ENCODE results near the gene TLCD5.

Gene TLCD5

DNA sequence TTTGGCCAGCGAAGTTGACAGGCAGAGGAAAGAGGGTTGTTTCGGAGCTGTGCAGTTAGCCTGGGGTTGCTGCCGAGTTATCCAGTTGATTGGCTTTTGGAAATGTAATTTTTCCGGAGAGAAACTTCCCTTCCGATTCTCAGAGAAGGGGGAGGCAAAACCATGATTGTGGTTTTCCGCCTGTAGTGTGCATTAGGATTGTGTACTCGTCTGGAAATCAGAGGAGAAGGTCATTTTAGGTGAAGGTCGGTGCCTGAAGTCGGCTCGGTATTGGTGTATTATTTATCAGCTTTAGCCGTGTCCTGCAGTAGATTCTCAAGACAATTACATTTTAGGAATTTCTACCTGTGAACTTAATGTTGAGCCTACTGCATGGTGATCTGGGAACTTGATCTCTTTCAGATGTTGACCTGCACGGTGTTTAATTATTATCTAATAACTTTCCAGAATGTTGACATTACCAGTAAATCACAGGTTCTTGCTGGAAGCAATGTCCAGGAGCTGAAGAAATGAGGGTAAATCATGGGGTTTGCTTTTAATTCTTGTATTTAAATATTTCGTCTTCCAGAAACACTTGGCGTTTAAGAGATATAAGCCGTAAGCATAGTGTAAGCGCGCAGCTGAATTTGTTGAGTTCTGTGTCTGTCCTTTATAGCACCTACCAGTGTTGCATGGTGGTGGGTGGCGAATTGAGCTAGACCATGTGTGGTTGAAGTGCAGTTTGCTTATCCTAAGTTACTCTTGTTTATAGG, 12.4 kb downstream of the TLCD5 start:
- Histone ChIP-seq H3K27me3 (ENCODE audit: insufficient read depth, low read length) (no peaks in the 10 kb centered on the region), H3K4me2 (ENCODE audit: low read length) (peak overlapping the region; percentile 97), H3K36me3 (ENCODE audit: control insufficient read depth in 1 of 2, insufficient read depth in 2 of 2, low read length in 2 of 2) (no peaks in the 10 kb centered on the region), H3K23ac (ENCODE audit: low read length) (no peak overlapping the region), H2AFZ (ENCODE audit: insufficient read depth, low read length, poor library complexity) (no peak overlapping the region), H3K9ac (ENCODE audit: low read length) (peak overlapping the region; percentile 98), H2BK5ac (ENCODE audit: low read depth, low read length, poor library complexity) (peak overlapping the region; percentile 28), H3K79me2 (ENCODE audit: control insufficient read depth, insufficient read depth, low read length, poor library complexity) (peaks cover 14% of the 10 kb centered on the region), H2AK5ac (ENCODE audit: low read length) (no peak overlapping the region), H3K9me3 (ENCODE audit: insufficient read depth, low read depth, low read length) (no peaks in the 10 kb centered on the region), H2BK120ac (ENCODE audit: insufficient read depth, low read length, poor library complexity) (no peak overlapping the region), H3K79me1 (ENCODE audit: low read length) (peaks cover 15% of the 10 kb centered on the region), H4K8ac (ENCODE audit: low read depth, low read length) (no peak overlapping the region), H3K4me3 (ENCODE audit: low read depth, low read length) (peak overlapping the region; percentile 87), H3K18ac (ENCODE audit: low read length) (no peak overlapping the region), H3K4me1 (ENCODE audit: control insufficient read depth in 1 of 2, insufficient read depth in 2 of 2, low read length in 2 of 2) (peaks cover 0 to 2% of the 10 kb centered on the region in 2 experiments), H3K4ac (ENCODE audit: low read depth, low read length) (peak overlapping the region; percentile 81), H4K12ac (ENCODE audit: low read depth, low read length) (no peak overlapping the region), H3K14ac (ENCODE audit: low read length) (peak overlapping the region; percentile 97), H3K27ac (ENCODE audit: low read depth, low read length) (peak overlapping the region; percentile 98), H2BK12ac (ENCODE audit: low read length) (no peak overlapping the region), H4K91ac (ENCODE audit: low read depth, low read length) (peak overlapping the region; percentile 98)
- peak in 1 of 2 donors; percentile 10 for DNase-seq
- WGBS (ENCODE audit: extremely low coverage, insufficient coverage, insufficient read length): no CpG with 5 or more reads among the region's 18 CpGs

DNA sequence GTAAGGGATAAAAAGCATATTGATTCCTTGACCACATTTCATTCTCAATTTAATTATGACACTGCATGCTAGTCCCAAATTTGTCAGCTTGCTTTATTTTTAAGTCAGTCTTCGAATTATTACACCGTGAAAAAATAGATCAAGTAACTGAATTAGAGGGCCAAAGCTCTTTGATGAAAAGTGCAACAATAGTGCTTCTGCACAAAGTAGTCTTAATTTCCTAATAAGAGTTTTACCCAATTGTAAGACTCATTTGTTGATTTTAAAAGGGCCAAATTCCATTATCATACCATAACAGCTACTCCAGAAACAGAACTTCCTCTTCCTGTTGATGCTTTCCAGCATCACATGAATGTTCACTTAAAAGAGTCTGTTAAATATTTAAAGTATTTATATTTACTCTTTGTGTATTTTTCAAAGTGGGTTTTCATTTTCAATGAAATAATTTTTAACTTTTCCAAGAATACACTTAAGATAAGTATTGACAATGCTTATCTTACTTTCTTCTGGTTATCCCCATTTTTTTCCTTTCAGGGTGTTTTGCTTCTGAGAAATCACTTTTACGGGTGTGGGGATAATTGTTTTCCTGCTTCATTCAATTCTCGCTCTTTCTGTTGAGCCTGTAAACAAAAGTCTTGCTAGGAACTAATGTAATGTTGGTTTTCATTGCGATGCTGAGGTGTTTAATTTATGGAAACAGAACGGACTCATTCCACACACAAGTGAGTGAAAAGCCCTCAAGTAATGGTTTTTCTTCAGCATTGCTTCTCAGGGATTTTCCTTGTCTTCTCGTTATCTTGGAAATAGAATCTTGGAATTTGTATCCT, 13.2 kb downstream of the TLCD5 start:
- Histone ChIP-seq H3K9me3 (ENCODE audit: insufficient read depth, low read depth, low read length) (no peaks in the 10 kb centered on the region), H3K27me3 (ENCODE audit: insufficient read depth, low read length) (no peaks in the 10 kb centered on the region), H3K18ac (ENCODE audit: low read length) (no peak overlapping the region), H3K79me2 (ENCODE audit: control insufficient read depth, insufficient read depth, low read length, poor library complexity) (peaks cover 14% of the 10 kb centered on the region), H2BK5ac (ENCODE audit: low read depth, low read length, poor library complexity) (no peak overlapping the region), H3K9ac (ENCODE audit: low read length) (no peak overlapping the region), H2BK120ac (ENCODE audit: insufficient read depth, low read length, poor library complexity) (no peak overlapping the region), H3K27ac (ENCODE audit: low read depth, low read length) (no peak overlapping the region), H4K12ac (ENCODE audit: low read depth, low read length) (no peak overlapping the region), H3K36me3 (ENCODE audit: control insufficient read depth in 1 of 2, insufficient read depth in 2 of 2, low read length in 2 of 2) (no peaks in the 10 kb centered on the region), H3K4me3 (ENCODE audit: low read depth, low read length) (no peak overlapping the region), H2AFZ (ENCODE audit: insufficient read depth, low read length, poor library complexity) (no peak overlapping the region), H3K79me1 (ENCODE audit: low read length) (peaks cover 15% of the 10 kb centered on the region), H4K8ac (ENCODE audit: low read depth, low read length) (no peak overlapping the region), H3K23ac (ENCODE audit: low read length) (no peak overlapping the region), H3K4ac (ENCODE audit: low read depth, low read length) (no peak overlapping the region), H3K14ac (ENCODE audit: low read length) (no peak overlapping the region), H2BK12ac (ENCODE audit: low read length) (no peak overlapping the region), H2AK5ac (ENCODE audit: low read length) (no peak overlapping the region), H4K91ac (ENCODE audit: low read depth, low read length) (no peak overlapping the region), H3K4me2 (ENCODE audit: low read length) (peak overlapping the region; percentile 97), H3K4me1 (ENCODE audit: control insufficient read depth in 1 of 2, insufficient read depth in 2 of 2, low read length in 2 of 2) (peaks cover 0 to 2% of the 10 kb centered on the region in 2 experiments)
- DNase-seq: no peak
- WGBS (ENCODE audit: extremely low coverage, insufficient coverage, insufficient read length): no CpG with 5 or more reads among the region's 7 CpGs

DNA sequence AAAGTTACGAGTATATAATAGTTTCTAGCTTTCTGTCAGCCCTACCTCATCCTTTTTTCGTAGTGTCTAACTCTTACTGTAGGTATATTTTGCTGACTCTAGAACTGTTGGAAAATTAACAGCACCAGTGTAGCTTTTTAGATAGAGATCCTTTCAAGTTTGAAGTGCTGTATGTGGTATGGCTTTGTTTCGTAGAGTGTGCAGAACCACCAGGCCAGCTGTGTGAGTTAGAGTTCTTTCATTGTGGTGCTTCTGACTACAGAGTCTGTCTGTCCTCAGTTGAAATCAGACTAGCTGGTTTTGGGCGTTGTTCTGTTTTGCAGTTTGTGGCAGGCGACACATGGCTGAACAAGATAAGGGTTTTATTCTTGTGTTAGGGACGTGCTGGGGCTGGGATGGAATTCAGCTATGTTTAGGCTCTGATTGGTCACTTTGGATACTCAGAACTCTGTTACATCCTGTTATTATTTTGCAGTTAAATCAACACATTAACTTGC, 14.3 kb downstream of the TLCD5 start:
- no peak overlapping the region for H2BK120ac ChIP-seq (ENCODE audit: insufficient read depth, low read length, poor library complexity)
- H3K23ac ChIP-seq (ENCODE audit: low read length): no peak overlapping the region
- no peak overlapping the region for H2AK5ac ChIP-seq (ENCODE audit: low read length)
- H4K91ac ChIP-seq (ENCODE audit: low read depth, low read length): no peak overlapping the region
- H4K8ac ChIP-seq (ENCODE audit: low read depth, low read length): no peak overlapping the region
- no peak overlapping the region for H3K14ac ChIP-seq (ENCODE audit: low read length)
- H3K4ac ChIP-seq (ENCODE audit: low read depth, low read length): no peak overlapping the region
- no peak for DNase-seq
- H3K18ac ChIP-seq (ENCODE audit: low read length): no peak overlapping the region
- peaks cover 15% of the 10 kb centered on the region for H3K79me1 ChIP-seq (ENCODE audit: low read length)
- H2BK12ac ChIP-seq (ENCODE audit: low read length): no peak overlapping the region
- no CpG with 5 or more reads among the region's 6 CpGs for WGBS (ENCODE audit: extremely low coverage, insufficient coverage, insufficient read length)
- no peak overlapping the region for H3K27ac ChIP-seq (ENCODE audit: low read depth, low read length)
- H3K79me2 ChIP-seq (ENCODE audit: control insufficient read depth, insufficient read depth, low read length, poor library complexity): peaks cover 14% of the 10 kb centered on the region
- no peaks in the 10 kb centered on the region for H3K36me3 ChIP-seq (ENCODE audit: control insufficient read depth in 1 of 2, insufficient read depth in 2 of 2, low read length in 2 of 2)
- no peak overlapping the region for H2AFZ ChIP-seq (ENCODE audit: insufficient read depth, low read length, poor library complexity)
- no peaks in the 10 kb centered on the region for H3K27me3 ChIP-seq (ENCODE audit: insufficient read depth, low read length)
- H3K4me3 ChIP-seq (ENCODE audit: low read depth, low read length): no peak overlapping the region
- peaks cover 2 to 5% of the 10 kb centered on the region in 2 experiments for H3K4me1 ChIP-seq (ENCODE audit: control insufficient read depth in 1 of 2, insufficient read depth in 2 of 2, low read length in 2 of 2)
- H4K12ac ChIP-seq (ENCODE audit: low read depth, low read length): no peak overlapping the region
- H3K4me2 ChIP-seq (ENCODE audit: low read length): peak overlapping the region; percentile 46
- H3K9ac ChIP-seq (ENCODE audit: low read length): no peak overlapping the region
- H3K9me3 ChIP-seq (ENCODE audit: insufficient read depth, low read depth, low read length): no peaks in the 10 kb centered on the region
- H2BK5ac ChIP-seq (ENCODE audit: low read depth, low read length, poor library complexity): no peak overlapping the region

DNA sequence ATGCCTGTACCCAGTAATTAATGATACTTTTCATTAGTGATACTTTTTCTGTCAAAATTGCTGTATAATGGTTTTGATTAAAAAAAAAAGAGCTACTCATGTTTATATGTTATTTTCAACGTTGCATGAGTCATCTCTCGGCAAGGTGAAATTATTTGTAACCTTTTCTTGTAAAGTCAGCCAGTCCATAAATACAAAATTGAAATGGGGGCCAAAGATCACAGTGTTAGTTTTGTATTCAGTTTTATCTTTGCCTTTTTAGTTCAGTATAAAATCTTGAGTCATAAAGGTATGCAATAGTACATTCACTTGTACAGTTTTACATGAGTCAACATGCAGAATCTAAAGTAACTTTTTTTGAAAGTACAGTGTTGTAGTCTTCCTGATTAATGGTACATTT, 15.4 kb downstream of the TLCD5 start:
- H3K79me1 ChIP-seq (ENCODE audit: low read length): peaks cover 14% of the 10 kb centered on the region
- no peak overlapping the region for H2BK12ac ChIP-seq (ENCODE audit: low read length)
- H2AFZ ChIP-seq (ENCODE audit: insufficient read depth, low read length, poor library complexity): no peak overlapping the region
- H3K9me3 ChIP-seq (ENCODE audit: insufficient read depth, low read depth, low read length): no peaks in the 10 kb centered on the region
- H2BK5ac ChIP-seq (ENCODE audit: low read depth, low read length, poor library complexity): no peak overlapping the region
- H4K12ac ChIP-seq (ENCODE audit: low read depth, low read length): no peak overlapping the region
- H3K14ac ChIP-seq (ENCODE audit: low read length): no peak overlapping the region
- no peaks in the 10 kb centered on the region for H3K36me3 ChIP-seq (ENCODE audit: control insufficient read depth in 1 of 2, insufficient read depth in 2 of 2, low read length in 2 of 2)
- H3K4ac ChIP-seq (ENCODE audit: low read depth, low read length): no peak overlapping the region
- H3K9ac ChIP-seq (ENCODE audit: low read length): no peak overlapping the region
- no peak for DNase-seq
- no peak overlapping the region for H3K18ac ChIP-seq (ENCODE audit: low read length)
- H4K8ac ChIP-seq (ENCODE audit: low read depth, low read length): no peak overlapping the region
- no peak overlapping the region for H2BK120ac ChIP-seq (ENCODE audit: insufficient read depth, low read length, poor library complexity)
- WGBS (ENCODE audit: extremely low coverage, insufficient coverage, insufficient read length): no CpG with 5 or more reads among the region's 2 CpGs
- H4K91ac ChIP-seq (ENCODE audit: low read depth, low read length): no peak overlapping the region
- no peak overlapping the region for H2AK5ac ChIP-seq (ENCODE audit: low read length)
- H3K79me2 ChIP-seq (ENCODE audit: control insufficient read depth, insufficient read depth, low read length, poor library complexity): peaks cover 14% of the 10 kb centered on the region
- H3K27me3 ChIP-seq (ENCODE audit: insufficient read depth, low read length): no peaks in the 10 kb centered on the region
- no peak overlapping the region for H3K4me3 ChIP-seq (ENCODE audit: low read depth, low read length)
- H3K4me1 ChIP-seq (ENCODE audit: control insufficient read depth in 1 of 2, insufficient read depth in 2 of 2, low read length in 2 of 2): peaks cover 2 to 5% of the 10 kb centered on the region in 2 experiments
- H3K4me2 ChIP-seq (ENCODE audit: low read length): no peak overlapping the region
- H3K27ac ChIP-seq (ENCODE audit: low read depth, low read length): no peak overlapping the region
- H3K23ac ChIP-seq (ENCODE audit: low read length): no peak overlapping the region

Measured in trophoblast cell (in vitro differentiated cells and primary cell).